ENCODE data around the gene NRP1.

DNA sequence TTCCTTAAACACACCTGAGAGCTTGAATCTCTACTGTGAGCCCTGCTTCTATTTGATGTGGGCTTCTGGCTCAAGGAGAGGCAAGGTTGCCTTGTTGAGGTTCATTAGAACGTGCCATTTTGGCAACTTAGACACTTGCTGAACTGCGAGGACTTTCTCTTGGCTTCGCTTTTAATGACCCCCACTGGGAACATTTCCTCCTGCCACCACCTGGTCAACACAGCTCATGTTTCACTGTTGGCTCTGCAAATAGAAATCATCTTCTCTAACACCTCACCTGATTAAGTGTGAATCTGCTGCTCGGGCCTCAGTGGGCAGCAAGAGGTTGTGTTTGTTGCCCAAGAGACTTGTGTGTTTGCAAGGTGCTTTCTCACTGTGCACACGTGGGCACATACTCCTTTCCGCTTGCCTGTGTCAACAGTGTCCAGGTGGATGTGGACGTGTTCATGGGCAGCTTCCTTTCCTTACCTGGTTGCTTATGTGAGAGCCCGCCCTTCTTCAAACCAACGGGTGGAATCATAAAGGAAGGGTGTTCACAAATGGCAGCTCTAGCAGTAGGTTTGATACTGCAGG, 147.0 kb downstream of the NRP1 start:
- TF ChIP-seq, protein P1, sequence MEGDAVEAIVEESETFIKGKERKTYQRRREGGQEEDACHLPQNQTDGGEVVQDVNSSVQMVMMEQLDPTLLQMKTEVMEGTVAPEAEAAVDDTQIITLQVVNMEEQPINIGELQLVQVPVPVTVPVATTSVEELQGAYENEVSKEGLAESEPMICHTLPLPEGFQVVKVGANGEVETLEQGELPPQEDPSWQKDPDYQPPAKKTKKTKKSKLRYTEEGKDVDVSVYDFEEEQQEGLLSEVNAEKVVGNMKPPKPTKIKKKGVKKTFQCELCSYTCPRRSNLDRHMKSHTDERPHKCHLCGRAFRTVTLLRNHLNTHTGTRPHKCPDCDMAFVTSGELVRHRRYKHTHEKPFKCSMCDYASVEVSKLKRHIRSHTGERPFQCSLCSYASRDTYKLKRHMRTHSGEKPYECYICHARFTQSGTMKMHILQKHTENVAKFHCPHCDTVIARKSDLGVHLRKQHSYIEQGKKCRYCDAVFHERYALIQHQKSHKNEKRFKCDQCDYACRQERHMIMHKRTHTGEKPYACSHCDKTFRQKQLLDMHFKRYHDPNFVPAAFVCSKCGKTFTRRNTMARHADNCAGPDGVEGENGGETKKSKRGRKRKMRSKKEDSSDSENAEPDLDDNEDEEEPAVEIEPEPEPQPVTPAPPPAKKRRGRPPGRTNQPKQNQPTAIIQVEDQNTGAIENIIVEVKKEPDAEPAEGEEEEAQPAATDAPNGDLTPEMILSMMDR (IDR thresholded peaks at IDR 0.05): no peak
- TF ChIP-seq POLR2A (IDR thresholded peaks at IDR 0.05): no peak
